Kidney (tissue), 14 donors: Measurements from ENCODE around the gene TACR2. TPM values are rescaled to one million over a fixed set of nuclear protein-coding genes. Genes with fewer than 3 reads are reported as not detected.
A peak's percentile ranks its signal among the peaks of the same experiment; 100 is the strongest.

Source experiments
- DNase-seq, 5 donors: peaks; one replicate each; pipeline ENCODE4 v3.0.0-alpha.2; 2013 to 2020
- FAIRE-seq: peaks from 2 replicates; lab custom pipeline; 2012; peaks lifted over from hg19 to GRCh38; lab: Jason Lieb, UNC
- H3K27ac ChIP-seq, 2 donors: one replicate each; pipeline ENCODE4 v1.7.0; 2013; ENCODE audit warnings: low read depth in 2 of 2, low read length in 2 of 2, inconsistent platforms in 1 of 2
- H3K27me3 ChIP-seq: one replicate; pipeline ENCODE4 v1.7.1; 2013; ENCODE audit warnings: low read length, inconsistent platforms; ENCODE audit not compliant: control insufficient read depth, insufficient read depth
- H3K36me3 ChIP-seq, 3 donors: one replicate each; pipeline versions ENCODE4 v1.7.0 to v1.7.1; 2013; ENCODE audit warnings: low read length in 3 of 3, control low read depth in 1 of 3, inconsistent platforms in 1 of 3; ENCODE audit not compliant: insufficient read depth in 3 of 3, control insufficient read depth in 2 of 3
- H3K4me1 ChIP-seq, 3 donors: one replicate each; pipeline versions ENCODE4 v1.7.0 to v1.7.1; 2013; ENCODE audit warnings: low read length in 3 of 3, inconsistent platforms in 1 of 3, low read depth in 1 of 3; ENCODE audit not compliant: control insufficient read depth in 2 of 3, insufficient read depth in 2 of 3
- H3K4me3 ChIP-seq, 3 donors: one replicate each; pipeline versions ENCODE4 v1.7.0 to v1.8.1; 2013; ENCODE audit warnings: low read length in 3 of 3, control low read depth in 1 of 3, inconsistent platforms in 1 of 3
- H3K9ac ChIP-seq, 3 donors: one replicate each; pipeline versions ENCODE4 v1.7.0 to v1.7.1; 2013; ENCODE audit warnings: low read length in 3 of 3, control low read depth in 1 of 3, inconsistent platforms in 1 of 3
- H3K9me3 ChIP-seq, 3 donors: one replicate each; pipeline versions ENCODE4 v1.7.0 to v1.7.1; 2013; ENCODE audit warnings: low read length in 3 of 3, control low read depth in 1 of 3, inconsistent platforms in 1 of 3; ENCODE audit not compliant: control insufficient read depth in 2 of 3, insufficient read depth in 1 of 3
- intact Hi-C: fragments of 100-400 bp; cut with DNase I; formaldehyde crosslinking; loops from one replicate; pipeline ENCODE4 v1.11.1; 2022
- polyA plus RNA-seq: library from polyadenylated mRNA; stranded (reverse); fragments of 350-450 nt; fragmentation: Illumina TruSeq; extraction: RNeasy Lipid Tissue Mini Kit (QIAGEN cat#74804); gene quantifications from one replicate; pipeline ENCODE4 v1.2.3, GENCODE V29; 2014; ENCODE audit warnings: low read depth, low replicate concordance; ENCODE audit not compliant: insufficient read depth
- total RNA-seq: library from RNA; stranded (reverse); fragmentation: NEBNext Ultra II Directional; extraction: Animal tissue kit (Norgen Biotek cat#: 25700); gene quantifications from one replicate; pipeline ENCODE4 v1.2.1, GENCODE V29; 2021
- TF ChIP-seq, protein P1 (sequence below): IDR thresholded peaks from 3 replicates; pipeline ENCODE4 v1.5.1; 2012; ENCODE audit warnings: mild to moderate bottlenecking, moderate library complexity, borderline replicate concordance; ENCODE audit not compliant: insufficient read depth; ENCODE audit errors: extremely low read depth
- donor health status: control.
- donor health status: control.
- donor health status: control.
- donor health status: control.
- donor health status: control.
- donor health status: DM: yes; HTN: yes; CAD: no.
- donor health status: Normal renal cell carcinoma (clear cell type).

TACR2 gene
- total and polyA plus RNA-seq, 2 donors from 2014 or later = 0.37 to 0.38 TPM

DNA sequence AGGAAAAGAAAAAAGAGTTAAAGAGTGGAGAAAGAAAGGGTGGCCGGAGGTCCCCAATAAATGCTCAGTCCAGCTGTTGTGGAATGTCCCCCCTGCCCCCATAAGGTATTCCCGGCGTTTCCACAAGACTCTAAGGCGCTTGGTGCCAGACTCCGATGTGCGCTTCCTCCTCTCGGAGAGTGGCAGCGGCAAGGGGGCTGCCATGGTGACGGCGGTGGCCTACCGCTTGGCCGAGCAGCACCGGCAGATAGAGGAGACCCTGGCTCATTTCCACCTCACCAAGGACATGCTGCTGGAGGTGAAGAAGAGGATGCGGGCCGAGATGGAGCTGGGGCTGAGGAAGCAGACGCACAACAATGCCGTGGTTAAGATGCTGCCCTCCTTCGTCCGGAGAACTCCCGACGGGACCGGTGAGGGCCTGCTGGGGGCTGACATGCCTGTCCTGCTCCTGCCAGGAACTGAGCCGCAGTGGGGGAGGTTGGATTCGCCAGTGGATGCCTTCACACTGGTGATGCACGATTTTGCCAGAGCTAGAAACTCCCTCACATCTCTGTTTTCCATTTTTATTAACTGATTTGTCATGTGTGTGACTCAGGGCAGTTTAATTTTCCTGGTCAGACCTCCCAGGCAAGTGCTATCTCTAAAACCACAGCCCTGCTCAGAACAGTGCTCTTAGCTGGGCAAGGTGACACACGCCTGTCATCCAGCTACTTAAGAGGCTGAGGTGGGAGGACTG is 34.2 kb downstream of the TACR2 start:
- Histone ChIP-seq H3K9ac (no peak overlapping the region), H3K9me3 (no peaks in the 10 kb centered on the region), H3K27ac (no peak overlapping the region), H3K27me3 (no peaks in the 10 kb centered on the region), H3K36me3 (peaks cover 3 to 35% (median 21%) of the 10 kb centered on the region in 3 donors), H3K4me3 (no peak overlapping the region), H3K4me1 (no peaks in the 10 kb centered on the region)
- TF ChIP-seq, protein P1, sequence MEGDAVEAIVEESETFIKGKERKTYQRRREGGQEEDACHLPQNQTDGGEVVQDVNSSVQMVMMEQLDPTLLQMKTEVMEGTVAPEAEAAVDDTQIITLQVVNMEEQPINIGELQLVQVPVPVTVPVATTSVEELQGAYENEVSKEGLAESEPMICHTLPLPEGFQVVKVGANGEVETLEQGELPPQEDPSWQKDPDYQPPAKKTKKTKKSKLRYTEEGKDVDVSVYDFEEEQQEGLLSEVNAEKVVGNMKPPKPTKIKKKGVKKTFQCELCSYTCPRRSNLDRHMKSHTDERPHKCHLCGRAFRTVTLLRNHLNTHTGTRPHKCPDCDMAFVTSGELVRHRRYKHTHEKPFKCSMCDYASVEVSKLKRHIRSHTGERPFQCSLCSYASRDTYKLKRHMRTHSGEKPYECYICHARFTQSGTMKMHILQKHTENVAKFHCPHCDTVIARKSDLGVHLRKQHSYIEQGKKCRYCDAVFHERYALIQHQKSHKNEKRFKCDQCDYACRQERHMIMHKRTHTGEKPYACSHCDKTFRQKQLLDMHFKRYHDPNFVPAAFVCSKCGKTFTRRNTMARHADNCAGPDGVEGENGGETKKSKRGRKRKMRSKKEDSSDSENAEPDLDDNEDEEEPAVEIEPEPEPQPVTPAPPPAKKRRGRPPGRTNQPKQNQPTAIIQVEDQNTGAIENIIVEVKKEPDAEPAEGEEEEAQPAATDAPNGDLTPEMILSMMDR = no peak
- FAIRE-seq (no peak), DNase-seq (no peak)
- intact Hi-C loops = no loop called here

DNA sequence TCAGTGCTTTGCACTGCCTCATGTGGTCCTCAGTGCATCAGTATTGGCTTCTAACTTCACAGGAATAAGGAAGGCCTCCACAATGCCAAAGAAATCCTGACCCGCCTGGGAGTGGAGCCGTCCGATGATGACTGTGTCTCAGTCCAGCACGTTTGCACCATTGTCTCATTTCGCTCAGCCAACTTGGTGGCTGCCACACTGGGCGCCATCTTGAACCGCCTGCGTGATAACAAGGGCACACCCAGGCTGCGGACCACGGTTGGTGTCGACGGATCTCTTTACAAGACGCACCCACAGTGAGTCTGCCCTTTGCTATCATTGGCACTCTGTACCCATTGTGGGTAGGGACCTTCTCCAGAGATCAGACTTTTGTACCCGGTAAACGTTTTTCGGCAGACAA is 36.9 kb downstream of the TACR2 start:
- Histone ChIP-seq H3K27me3 (no peaks in the 10 kb centered on the region), H3K36me3 (peaks cover 3 to 33% (median 20%) of the 10 kb centered on the region in 3 donors), H3K4me3 (no peak overlapping the region), H3K4me1 (peaks cover 0 to 11% (median 10%) of the 10 kb centered on the region in 3 donors), H3K9ac (no peak overlapping the region), H3K27ac (no peak overlapping the region), H3K9me3 (no peaks in the 10 kb centered on the region)
- TF ChIP-seq, protein P1 = no peak
- intact Hi-C loops = no loop called here
- DNase-seq (no peak), FAIRE-seq (no peak)

DNA sequence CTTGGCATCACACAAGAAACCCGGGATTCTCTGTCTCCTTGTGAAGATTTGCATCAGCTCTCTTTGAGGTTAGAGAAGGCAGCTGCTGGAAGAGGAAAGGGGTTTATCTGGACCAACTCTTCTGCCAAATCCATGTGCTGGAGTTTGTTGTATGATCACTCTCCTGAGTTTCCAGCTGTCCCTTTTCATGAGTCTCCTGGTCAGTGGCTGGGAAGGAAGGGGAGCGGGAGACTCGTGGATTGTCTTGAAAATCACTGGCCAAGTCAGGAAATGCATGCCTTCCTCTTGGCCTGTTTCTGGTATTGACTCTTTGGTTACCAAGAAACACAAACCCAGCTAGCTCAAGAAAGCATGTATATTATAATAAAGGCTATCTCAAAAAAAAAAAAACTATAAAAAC is 38.8 kb downstream of the TACR2 start:
- peaks cover 0 to 11% (median 10%) of the 10 kb centered on the region in 3 donors for H3K4me1 ChIP-seq
- no peaks in the 10 kb centered on the region for H3K27me3 ChIP-seq
- peaks cover 3 to 22% (median 14%) of the 10 kb centered on the region in 3 donors for H3K36me3 ChIP-seq
- intact Hi-C loops = no loop called here
- DNase-seq = peak in 1 of 5 donors; percentile 76
- TF ChIP-seq, protein P1 = no peak
- FAIRE-seq = no peak
- no peak overlapping the region for H3K9ac ChIP-seq
- no peak overlapping the region for H3K4me3 ChIP-seq
- H3K9me3 ChIP-seq = no peaks in the 10 kb centered on the region
- no peak overlapping the region for H3K27ac ChIP-seq
